HG03196 (cell line): ENCODE results near the gene F2R.

Experiments
- ATAC-seq: cut with Tn5 transposase; IDR thresholded peaks from one replicate; pipeline ENCODE4 v1.9.1; 2021; ENCODE audit not compliant: unreplicated experiment

The F2R gene

GRCh38 chr5:76690037-76690679 is 25.8 kb upstream of the F2R start:
- ATAC-seq: no peak

DNA sequence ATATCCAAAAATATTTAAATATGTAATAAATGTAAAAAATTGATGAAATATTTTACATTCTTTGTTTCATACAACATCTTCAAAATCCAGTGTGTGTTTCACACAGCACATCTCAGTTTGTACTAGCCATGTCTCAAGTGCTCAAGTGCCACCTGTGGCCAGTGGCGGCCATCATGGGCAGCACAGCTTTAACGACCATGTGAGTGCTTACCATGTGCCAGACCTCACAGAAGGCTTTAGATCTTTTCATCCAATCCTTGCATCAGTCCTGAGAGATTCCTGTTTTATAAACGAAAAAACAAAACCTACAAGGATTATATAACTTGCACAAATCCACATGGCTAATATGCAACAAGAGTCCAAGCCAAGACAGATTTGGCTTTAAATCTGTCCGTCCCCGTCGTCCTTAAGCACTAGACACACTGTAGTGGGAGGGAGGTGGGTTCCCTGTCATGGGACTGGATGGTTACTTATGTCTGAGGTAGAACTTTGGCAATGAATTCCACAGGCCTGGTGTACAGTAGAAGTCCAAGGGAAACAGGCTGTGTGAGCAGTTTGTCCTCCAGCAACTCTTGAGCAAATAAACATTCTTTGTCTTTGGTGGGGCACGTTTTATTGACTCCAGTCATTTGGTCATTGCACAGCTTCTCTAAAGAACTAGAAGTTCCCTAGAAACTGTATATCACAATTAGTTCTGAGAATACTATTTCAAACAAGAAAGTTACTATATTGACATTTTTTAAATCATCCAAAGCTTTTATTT is 25.0 kb upstream of the F2R start:
- ATAC-seq: no peak

DNA sequence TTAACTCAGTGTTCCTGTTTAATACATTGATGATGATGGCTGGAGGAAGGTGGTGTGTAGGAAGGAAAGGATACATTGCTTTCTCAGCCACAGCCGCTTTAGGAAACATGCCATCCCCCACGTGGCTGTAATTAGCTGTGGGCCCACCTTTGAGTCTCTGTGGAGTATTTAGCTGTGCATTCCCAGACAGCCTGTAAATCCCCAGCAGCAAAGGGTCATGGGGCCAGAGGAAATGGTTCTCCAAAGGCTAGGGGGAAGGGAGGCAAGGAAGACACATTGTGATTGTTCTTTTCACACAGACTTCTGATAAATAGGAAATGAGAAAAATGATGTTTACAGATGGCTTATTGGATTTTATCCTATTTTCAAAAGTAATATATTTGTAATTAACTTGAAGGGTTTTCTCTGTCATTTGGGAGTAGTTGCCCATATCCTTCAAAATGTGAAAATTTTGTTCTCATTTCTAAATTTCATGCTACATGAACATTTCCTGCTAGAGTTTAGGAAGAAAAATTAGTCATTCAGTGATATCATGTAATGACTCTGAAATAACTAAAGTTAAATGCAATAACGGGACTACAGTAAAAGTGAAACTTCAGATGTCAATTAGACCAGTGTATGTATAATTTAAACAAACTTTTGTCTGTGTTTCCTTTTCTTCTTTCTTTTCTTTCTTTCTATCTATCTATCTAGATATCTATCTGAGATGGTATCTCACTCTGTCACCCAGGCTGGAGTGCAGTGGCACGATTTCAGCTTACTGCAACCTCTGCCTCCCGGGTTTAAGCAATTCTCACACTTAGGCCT is 24.3 kb upstream of the F2R start:
- ATAC-seq: no peak

GRCh38 chr5:76692274-76692540 is 23.7 kb upstream of the F2R start:
- ATAC-seq: no peak

- no peak for ATAC-seq
These were observed 23.3 kb upstream of the F2R start for GRCh38 chr5:76692651-76693050.

- no peak for ATAC-seq
These were observed 22.8 kb upstream of the F2R start for GRCh38 chr5:76693141-76693540.

DNA sequence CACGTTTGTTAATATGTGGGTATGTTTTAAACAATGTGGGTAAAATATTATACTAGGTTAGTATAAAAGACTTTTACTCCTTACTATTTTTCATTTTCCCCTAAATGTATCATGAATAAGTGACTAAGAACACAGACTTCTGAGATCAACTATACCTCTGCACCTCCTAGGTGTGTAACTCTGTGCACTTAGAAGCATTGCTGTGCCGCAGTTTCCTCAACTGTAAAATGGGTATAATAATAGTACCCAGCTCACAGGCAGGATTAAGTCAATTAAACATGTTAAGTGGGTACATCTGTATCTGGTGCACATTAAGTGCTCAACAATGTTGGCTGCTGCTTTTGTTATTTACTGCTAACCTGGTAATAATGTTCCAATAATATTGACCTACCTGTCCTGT is 21.6 kb upstream of the F2R start:
- no peak for ATAC-seq

- no peak for ATAC-seq
These were observed 20.6 kb upstream of the F2R start for GRCh38 chr5:76695346-76695745.

GRCh38 chr5:76696251-76696650 is 19.7 kb upstream of the F2R start:
- ATAC-seq: no peak

GRCh38 chr5:76697670-76698069 is 18.3 kb upstream of the F2R start:
- ATAC-seq: no peak

DNA sequence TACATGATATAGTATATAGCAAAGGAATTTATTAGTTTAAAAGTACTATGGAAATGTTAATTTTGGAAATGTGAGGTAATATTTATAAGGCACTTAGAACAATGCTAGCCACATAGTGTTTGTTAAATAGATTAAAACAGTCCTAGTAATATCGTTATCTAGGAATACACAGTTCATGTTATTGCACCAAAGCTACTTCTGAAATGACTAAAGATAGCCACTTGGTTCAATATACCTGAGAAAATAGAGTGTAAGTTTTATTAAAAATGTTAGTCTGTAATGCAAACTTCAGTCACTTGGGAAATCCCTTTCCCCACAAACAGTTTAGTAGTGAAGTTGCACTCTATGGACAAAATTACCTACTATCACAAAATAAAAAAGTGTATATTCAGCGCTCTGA is 15.4 kb upstream of the F2R start:
- no peak for ATAC-seq

DNA sequence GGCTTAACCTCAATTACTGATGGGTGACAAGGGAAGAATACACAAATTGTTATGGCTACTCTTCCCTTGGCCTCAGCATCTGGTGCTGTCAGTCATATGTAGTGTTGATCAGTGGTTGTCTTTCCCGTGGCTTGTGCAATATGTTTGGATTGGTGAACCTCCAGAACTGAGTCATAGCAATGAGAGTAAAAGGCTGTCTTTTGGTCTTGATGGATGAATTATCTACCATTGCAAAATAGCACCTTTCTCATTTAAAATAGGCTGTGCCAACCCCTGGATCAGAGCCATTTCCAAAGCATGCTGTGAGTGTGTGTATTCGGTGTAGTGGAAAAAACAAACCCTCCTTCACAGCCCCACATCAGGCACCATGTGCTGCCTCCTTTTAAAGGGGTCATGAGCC is 14.6 kb upstream of the F2R start:
- no peak for ATAC-seq

GRCh38 chr5:76703707-76704106 is 12.2 kb upstream of the F2R start:
- no peak for ATAC-seq

DNA sequence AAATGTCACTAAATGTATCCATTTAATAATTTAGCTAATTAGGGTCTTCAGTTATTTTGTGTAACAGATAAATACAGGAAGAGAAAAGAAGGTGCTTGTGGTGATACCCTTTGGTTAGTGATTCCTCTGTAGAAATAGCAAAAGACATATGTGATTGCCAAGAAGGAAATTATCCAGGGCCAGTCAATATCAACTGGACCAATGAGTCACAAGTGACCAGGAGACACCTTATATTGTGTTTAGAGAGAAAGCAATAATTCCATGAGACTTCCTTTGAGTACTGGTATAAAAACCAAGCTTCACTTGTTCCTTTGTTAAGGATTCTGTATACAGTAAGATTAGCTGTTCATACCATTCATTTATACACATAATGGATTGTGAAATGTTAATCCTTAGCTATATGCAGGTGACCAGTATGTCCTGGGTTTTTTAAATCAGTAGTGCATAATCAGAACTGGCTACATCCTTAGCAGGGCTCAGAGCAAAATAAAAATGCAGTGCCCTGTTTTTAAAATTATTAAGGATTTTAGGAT is 11.7 kb upstream of the F2R start:
- ATAC-seq: no peak

DNA sequence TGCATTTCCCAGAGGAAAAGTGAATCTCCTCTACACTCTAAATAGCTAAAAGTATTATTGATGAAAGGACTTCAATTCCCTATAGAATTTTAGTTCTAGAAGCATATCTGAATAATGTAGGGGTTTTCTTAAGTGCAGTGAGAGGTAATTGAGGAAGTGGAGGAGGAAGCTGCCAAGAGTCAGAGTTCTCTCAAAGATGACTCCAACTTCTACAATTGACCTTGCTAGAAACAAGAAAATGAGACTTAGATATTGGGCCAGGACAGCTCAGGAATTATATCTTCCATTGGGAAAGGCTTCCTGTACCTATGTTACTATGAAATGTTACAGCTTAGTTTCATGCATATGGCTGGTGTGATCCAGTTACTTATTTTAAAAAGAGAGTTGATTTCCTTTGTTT is 10.4 kb upstream of the F2R start:
- ATAC-seq: no peak

DNA sequence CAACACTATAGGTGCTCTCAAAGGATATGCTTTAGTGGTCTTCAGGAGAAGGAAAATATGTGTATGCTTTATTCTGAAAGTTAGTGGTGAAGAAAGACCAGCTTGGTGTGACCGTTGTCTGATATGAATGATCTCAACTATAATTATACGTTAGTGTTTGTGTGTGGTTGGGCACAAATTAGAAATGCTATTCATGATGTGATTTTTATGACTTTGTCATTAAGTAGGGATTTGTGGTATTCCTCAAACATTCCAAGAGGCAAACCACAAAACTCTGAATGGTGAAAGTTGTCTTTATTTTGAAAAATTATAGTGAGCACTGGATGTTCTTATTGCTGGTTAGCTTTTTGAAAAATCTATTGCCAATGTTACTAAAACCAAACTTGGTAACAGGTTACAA is 6.2 kb upstream of the F2R start:
- no peak for ATAC-seq

DNA sequence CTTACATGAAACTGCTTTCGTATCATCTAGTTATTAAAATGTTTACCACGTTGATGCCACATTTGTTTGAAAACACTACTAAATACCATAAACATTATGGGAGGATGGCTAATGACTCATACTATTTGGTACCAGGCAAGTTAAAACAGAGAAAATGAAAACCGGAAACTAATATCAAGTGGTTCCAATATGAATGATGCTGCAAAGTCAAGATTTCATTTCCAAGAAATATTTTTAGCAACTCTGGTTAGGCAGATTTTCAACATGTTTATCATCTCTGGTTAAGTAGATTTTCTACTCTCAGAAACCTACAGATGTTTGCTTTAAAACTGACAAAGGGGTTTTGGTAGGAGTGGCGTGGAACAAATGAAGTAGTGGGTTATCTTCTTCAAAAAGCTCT is 4.9 kb upstream of the F2R start:
- no peak for ATAC-seq

- no peak for ATAC-seq
These were observed 1.0 kb upstream of the F2R start for GRCh38 chr5:76714751-76715485.

DNA sequence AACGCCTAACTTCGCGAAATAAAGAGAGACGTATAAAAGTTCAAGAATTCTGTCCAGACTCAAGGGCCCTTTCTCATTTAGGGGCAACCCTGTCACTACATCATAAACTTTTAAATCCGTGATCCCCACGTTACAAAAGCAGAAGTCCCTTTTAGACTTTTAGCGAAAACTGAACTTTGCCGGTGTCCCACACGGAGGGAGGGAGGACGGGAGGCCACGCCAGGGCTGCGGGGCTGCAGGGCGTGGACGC is 515 bp upstream of the F2R start:
- ATAC-seq: no peak

DNA sequence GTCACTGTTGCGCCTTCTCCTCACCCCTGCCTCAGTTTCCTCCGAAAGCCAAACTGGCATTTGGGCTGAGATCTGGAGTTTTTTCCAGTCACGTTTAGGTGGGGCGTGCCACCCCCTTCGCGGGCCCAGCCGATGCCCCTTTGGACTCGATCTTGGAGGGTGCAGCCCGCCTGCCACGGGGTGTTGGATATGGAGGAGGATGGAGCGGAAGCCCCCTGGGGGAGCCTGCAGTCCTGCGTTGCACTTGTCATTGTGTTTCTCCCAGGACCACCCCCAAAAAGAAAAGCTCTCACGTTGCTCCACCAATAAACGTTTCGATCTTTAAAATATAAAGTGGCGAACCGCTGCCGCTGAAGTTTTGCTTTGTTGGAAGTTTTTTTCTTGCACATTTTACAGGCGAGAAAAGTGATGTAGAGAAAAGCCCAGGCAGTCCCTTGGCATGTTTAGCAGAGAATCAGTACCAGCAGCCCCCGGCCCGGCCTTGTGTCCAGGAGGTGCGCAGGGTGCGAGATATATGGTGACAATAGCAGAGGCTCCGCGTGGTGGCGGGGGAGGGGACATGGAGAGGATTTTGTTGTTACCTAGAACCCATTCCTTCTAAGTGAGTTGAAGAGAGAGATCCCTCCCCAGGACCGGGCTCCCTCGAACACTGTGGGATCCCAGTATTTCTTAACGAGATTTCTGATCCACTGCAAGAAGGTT is 681 bp downstream of the F2R start:
- ATAC-seq: no peak
